HEK293 (cell line): Measurements from ENCODE around the gene ABCG1.

Experiments used
- CTCF ChIP-seq: fragments of 450-650 bp; formaldehyde crosslinking; IDR thresholded peaks from 2 replicates; pipeline ENCODE4 v1.5.1; 2016; ENCODE audit warnings: missing biosample characterization, missing genetic modification characterization
- REST ChIP-seq: fragments of 450-650 bp; formaldehyde crosslinking; IDR thresholded peaks from 2 replicates; pipeline ENCODE4 v1.5.1; 2016; ENCODE audit warnings: missing biosample characterization, missing genetic modification characterization
- ZBTB21 ChIP-seq: fragments of 450-650 bp; formaldehyde crosslinking; IDR thresholded peaks from 2 replicates; pipeline ENCODE4 v1.5.1; 2017; ENCODE audit warnings: missing biosample characterization, missing genetic modification characterization
- ZBTB26 ChIP-seq: fragments of 450-650 bp; formaldehyde crosslinking; optimal IDR thresholded peaks from 2 replicates; pipeline ENCODE3; 2016; ENCODE audit warnings: missing biosample characterization, mild to moderate bottlenecking, missing genetic modification characterization
- ZNF16 ChIP-seq: fragments of 450-650 bp; formaldehyde crosslinking; IDR thresholded peaks from 2 replicates; pipeline ENCODE4 v1.5.1; 2016; ENCODE audit warnings: low read depth, missing biosample characterization, missing genetic modification characterization
- ZNF404 ChIP-seq: fragments of 450-650 bp; formaldehyde crosslinking; IDR thresholded peaks from 2 replicates; pipeline ENCODE4 v1.5.1; 2017; ENCODE audit warnings: missing biosample characterization, missing genetic modification characterization
- ZNF561 ChIP-seq: fragments of 450-650 bp; IDR thresholded peaks from 2 replicates; pipeline ENCODE4 v1.5.1; 2018; ENCODE audit warnings: missing biosample characterization, missing genetic modification characterization, borderline replicate concordance
- ZNF639 ChIP-seq: fragments of 450-650 bp; formaldehyde crosslinking; IDR thresholded peaks from 2 replicates; pipeline ENCODE4 v1.5.1; 2016; ENCODE audit warnings: missing biosample characterization, missing genetic modification characterization
- TF ChIP-seq, protein P1 (sequence below): fragments of 450-650 bp; formaldehyde crosslinking; conservative IDR thresholded peaks from 2 replicates; pipeline ENCODE4 v1.5.1; 2016; ENCODE audit warnings: low read depth, missing biosample characterization, missing genetic modification characterization
- TF ChIP-seq, protein P2 (sequence below): fragments of 450-650 bp; formaldehyde crosslinking; IDR thresholded peaks from 2 replicates; pipeline ENCODE4 v1.5.1; 2016; ENCODE audit warnings: missing biosample characterization, missing genetic modification characterization
- TF ChIP-seq, protein P3 (sequence below): fragments of 450-650 bp; formaldehyde crosslinking; IDR thresholded peaks from 2 replicates; pipeline ENCODE4 v1.5.1; 2016; ENCODE audit warnings: missing biosample characterization, missing genetic modification characterization

GRCh38 chr21:42248241-42248640 lies 29.3 kb downstream of the ABCG1 start:
- TF ChIP-seq CTCF (tag by site-specific recombination) (no peak), ZNF16 (tag by site-specific recombination) (no peak), ZBTB26 (no peak), ZNF561 (tag by site-specific recombination) (no peak), REST (tag by site-specific recombination) (no peak), ZNF404 (tag by site-specific recombination) (no peak), ZNF639 (tag by site-specific recombination) (no peak), ZBTB21 (tag by site-specific recombination) (no peak)
- TF ChIP-seq, protein P1, sequence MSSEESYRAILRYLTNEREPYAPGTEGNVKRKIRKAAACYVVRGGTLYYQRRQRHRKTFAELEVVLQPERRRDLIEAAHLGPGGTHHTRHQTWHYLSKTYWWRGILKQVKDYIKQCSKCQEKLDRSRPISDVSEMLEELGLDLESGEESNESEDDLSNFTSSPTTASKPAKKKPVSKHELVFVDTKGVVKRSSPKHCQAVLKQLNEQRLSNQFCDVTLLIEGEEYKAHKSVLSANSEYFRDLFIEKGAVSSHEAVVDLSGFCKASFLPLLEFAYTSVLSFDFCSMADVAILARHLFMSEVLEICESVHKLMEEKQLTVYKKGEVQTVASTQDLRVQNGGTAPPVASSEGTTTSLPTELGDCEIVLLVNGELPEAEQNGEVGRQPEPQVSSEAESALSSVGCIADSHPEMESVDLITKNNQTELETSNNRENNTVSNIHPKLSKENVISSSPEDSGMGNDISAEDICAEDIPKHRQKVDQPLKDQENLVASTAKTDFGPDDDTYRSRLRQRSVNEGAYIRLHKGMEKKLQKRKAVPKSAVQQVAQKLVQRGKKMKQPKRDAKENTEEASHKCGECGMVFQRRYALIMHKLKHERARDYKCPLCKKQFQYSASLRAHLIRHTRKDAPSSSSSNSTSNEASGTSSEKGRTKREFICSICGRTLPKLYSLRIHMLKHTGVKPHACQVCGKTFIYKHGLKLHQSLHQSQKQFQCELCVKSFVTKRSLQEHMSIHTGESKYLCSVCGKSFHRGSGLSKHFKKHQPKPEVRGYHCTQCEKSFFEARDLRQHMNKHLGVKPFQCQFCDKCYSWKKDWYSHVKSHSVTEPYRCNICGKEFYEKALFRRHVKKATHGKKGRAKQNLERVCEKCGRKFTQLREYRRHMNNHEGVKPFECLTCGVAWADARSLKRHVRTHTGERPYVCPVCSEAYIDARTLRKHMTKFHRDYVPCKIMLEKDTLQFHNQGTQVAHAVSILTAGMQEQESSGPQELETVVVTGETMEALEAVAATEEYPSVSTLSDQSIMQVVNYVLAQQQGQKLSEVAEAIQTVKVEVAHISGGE (tag by site-specific recombination): no peak
- TF ChIP-seq, protein P2, sequence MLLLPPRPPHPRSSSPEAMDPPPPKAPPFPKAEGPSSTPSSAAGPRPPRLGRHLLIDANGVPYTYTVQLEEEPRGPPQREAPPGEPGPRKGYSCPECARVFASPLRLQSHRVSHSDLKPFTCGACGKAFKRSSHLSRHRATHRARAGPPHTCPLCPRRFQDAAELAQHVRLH (tag by site-specific recombination): no peak
- TF ChIP-seq, protein P3, sequence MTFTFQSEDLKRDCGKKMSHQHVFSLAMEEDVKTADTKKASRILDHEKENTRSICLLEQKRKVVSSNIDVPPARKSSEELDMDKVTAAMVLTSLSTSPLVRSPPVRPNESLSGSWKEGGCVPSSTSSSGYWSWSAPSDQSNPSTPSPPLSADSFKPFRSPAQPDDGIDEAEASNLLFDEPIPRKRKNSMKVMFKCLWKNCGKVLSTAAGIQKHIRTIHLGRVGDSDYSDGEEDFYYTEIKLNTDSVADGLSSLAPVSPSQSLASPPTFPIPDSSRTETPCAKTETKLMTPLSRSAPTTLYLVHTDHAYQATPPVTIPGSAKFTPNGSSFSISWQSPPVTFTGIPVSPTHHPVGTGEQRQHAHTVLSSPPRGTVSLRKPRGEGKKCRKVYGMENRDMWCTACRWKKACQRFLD: no peak
